ENCODE results near the gene PSMB1. TPM values are rescaled to one million over a fixed set of nuclear protein-coding genes. Genes with fewer than 3 reads are reported as not detected.
"Not testable (repeated sequence)": the region's sequence is repeated elsewhere in the genome, so short reads cannot be mapped to it uniquely, and the experiment has no call there.

The PSMB1 gene
- total RNA-seq, 2 experiments from 2014 or later = 240 to 247 TPM

- intact Hi-C loops (cut with micrococcal nuclease) = loop anchor here (10.0 kb wide), 1 partner anchor 77 kb away; no protein-coding TSS in a partner anchor
- H3K27ac Mint-ChIP-seq = no peak overlapping the region
- peaks cover 15% of the 10 kb centered on the region for H3K27me3 Mint-ChIP-seq
- CTCF ChIA-PET = no interaction called here
- H3K4me3 Mint-ChIP-seq = no peak overlapping the region
- POLR2A ChIA-PET = no interaction called here
- H3K9me3 Mint-ChIP-seq = no peaks in the 10 kb centered on the region
- no peaks in the 10 kb centered on the region for H3K4me1 Mint-ChIP-seq (ENCODE audit: low read depth)
- no peak for DNase-seq
- no peaks in the 10 kb centered on the region for H3K36me3 Mint-ChIP-seq
Observed at GRCh38 chr6:170512249-170512648, 40.9 kb downstream of the PSMB1 start.

GRCh38 chr6:170510631-170511030 lies 42.5 kb downstream of the PSMB1 start:
- intact Hi-C loops (cut with micrococcal nuclease) = loop anchor here (10.0 kb wide), 1 partner anchor 76 kb away; no protein-coding TSS in a partner anchor
- Mint-ChIP-seq H3K27ac (no peak overlapping the region), H3K36me3 (no peaks in the 10 kb centered on the region), H3K4me3 (no peak overlapping the region), H3K27me3 (peaks cover 21% of the 10 kb centered on the region), H3K9me3 (no peaks in the 10 kb centered on the region), H3K4me1 (ENCODE audit: low read depth) (no peaks in the 10 kb centered on the region)
- no peak for DNase-seq
- POLR2A ChIA-PET = no interaction called here
- CTCF ChIA-PET = no interaction called here

- Mint-ChIP-seq H3K27me3 (peaks cover 21% of the 10 kb centered on the region), H3K27ac (no peak overlapping the region), H3K36me3 (no peaks in the 10 kb centered on the region), H3K9me3 (no peaks in the 10 kb centered on the region), H3K4me1 (ENCODE audit: low read depth) (no peaks in the 10 kb centered on the region), H3K4me3 (no peak overlapping the region)
- no peak for DNase-seq
- POLR2A ChIA-PET = no interaction called here
- CTCF ChIA-PET = interaction anchor here (1.3 kb wide), 1 partner anchor 8 kb away, joined by 3 read pairs; no protein-coding TSS in a partner anchor
- intact Hi-C loops (cut with micrococcal nuclease) = loop anchor here (10.0 kb wide), 1 partner anchor 75 kb away; no protein-coding TSS in a partner anchor
Observed at GRCh38 chr6:170509723-170510018, 43.4 kb downstream of the PSMB1 start.

GRCh38 chr6:170508892-170509722 lies 44.0 kb downstream of the PSMB1 start:
- CTCF ChIA-PET = interaction anchor here (1.3 kb wide), 1 partner anchor 9 kb away, joined by 3 read pairs; no protein-coding TSS in a partner anchor

GRCh38 chr6:170508275-170508674 lies 44.8 kb downstream of the PSMB1 start:
- H3K36me3 Mint-ChIP-seq; intact Hi-C loops (cut with micrococcal nuclease); DNase-seq; POLR2A ChIA-PET; H3K9me3 Mint-ChIP-seq; H3K4me1 Mint-ChIP-seq (ENCODE audit: low read depth); CTCF ChIA-PET; H3K27ac Mint-ChIP-seq; H3K4me3 Mint-ChIP-seq: not testable (repeated sequence)
- H3K27me3 Mint-ChIP-seq = peaks cover 28% of the 10 kb centered on the region

More at GRCh38 chr6:170508892-170509722, 44.0 kb downstream of the PSMB1 start:
- POLR2A ChIA-PET; H3K9me3 Mint-ChIP-seq; H3K27ac Mint-ChIP-seq; intact Hi-C loops (cut with micrococcal nuclease); H3K4me1 Mint-ChIP-seq (ENCODE audit: low read depth); H3K4me3 Mint-ChIP-seq; DNase-seq; H3K36me3 Mint-ChIP-seq: not testable (repeated sequence)
- H3K27me3 Mint-ChIP-seq = peaks cover 21% of the 10 kb centered on the region

- H3K36me3 Mint-ChIP-seq; H3K4me1 Mint-ChIP-seq (ENCODE audit: low read depth); CTCF ChIA-PET; H3K4me3 Mint-ChIP-seq; POLR2A ChIA-PET; H3K27ac Mint-ChIP-seq; H3K9me3 Mint-ChIP-seq; DNase-seq; intact Hi-C loops (cut with micrococcal nuclease): not testable (repeated sequence)
- peaks cover 33% of the 10 kb centered on the region for H3K27me3 Mint-ChIP-seq
Observed at GRCh38 chr6:170507728-170508127, 45.4 kb downstream of the PSMB1 start.

GRCh38 chr6:170506446-170506845 lies 46.7 kb downstream of the PSMB1 start:
- Mint-ChIP-seq H3K9me3 (peaks cover 8% of the 10 kb centered on the region), H3K4me1 (ENCODE audit: low read depth) (no peaks in the 10 kb centered on the region), H3K27ac (no peak overlapping the region), H3K27me3 (peaks cover 41% of the 10 kb centered on the region), H3K36me3 (no peaks in the 10 kb centered on the region), H3K4me3 (no peak overlapping the region)
- intact Hi-C loops (cut with micrococcal nuclease) = no loop called here
- POLR2A ChIA-PET = no interaction called here
- CTCF ChIA-PET = no interaction called here
- no peak for DNase-seq

- ChIA-PET POLR2A (no interaction called here), CTCF (no interaction called here)
- H3K9me3 Mint-ChIP-seq = peaks cover 15% of the 10 kb centered on the region
- H3K27me3 Mint-ChIP-seq = peaks cover 45% of the 10 kb centered on the region
- no peaks in the 10 kb centered on the region for H3K4me1 Mint-ChIP-seq (ENCODE audit: low read depth)
- no peak overlapping the region for H3K4me3 Mint-ChIP-seq
- intact Hi-C loops (cut with micrococcal nuclease) = no loop called here
- no peak for DNase-seq
- no peak overlapping the region for H3K27ac Mint-ChIP-seq
- H3K36me3 Mint-ChIP-seq = peaks cover 3% of the 10 kb centered on the region
Observed at GRCh38 chr6:170505306-170505705, 47.8 kb downstream of the PSMB1 start.

GRCh38 chr6:170504479-170504878 lies 48.6 kb downstream of the PSMB1 start:
- H3K27ac Mint-ChIP-seq = no peak overlapping the region
- ChIA-PET CTCF (no interaction called here), POLR2A (no interaction called here)
- intact Hi-C loops (cut with micrococcal nuclease) = no loop called here
- peaks cover 44% of the 10 kb centered on the region for H3K27me3 Mint-ChIP-seq
- DNase-seq = no peak
- peaks cover 15% of the 10 kb centered on the region for H3K9me3 Mint-ChIP-seq
- H3K36me3 Mint-ChIP-seq = peaks cover 3% of the 10 kb centered on the region
- no peaks in the 10 kb centered on the region for H3K4me1 Mint-ChIP-seq (ENCODE audit: low read depth)
- H3K4me3 Mint-ChIP-seq = no peak overlapping the region

- no peak for DNase-seq
- ChIA-PET CTCF (no interaction called here), POLR2A (no interaction called here)
- Mint-ChIP-seq H3K9me3 (peaks cover 15% of the 10 kb centered on the region), H3K27me3 (peaks cover 51% of the 10 kb centered on the region), H3K4me1 (ENCODE audit: low read depth) (no peaks in the 10 kb centered on the region), H3K36me3 (peaks cover 3% of the 10 kb centered on the region), H3K4me3 (no peak overlapping the region), H3K27ac (no peak overlapping the region)
- intact Hi-C loops (cut with micrococcal nuclease) = no loop called here
Observed at GRCh38 chr6:170503414-170503761, 49.7 kb downstream of the PSMB1 start.

GRCh38 chr6:170502733-170503413 lies 50.2 kb downstream of the PSMB1 start:
- H3K27ac Mint-ChIP-seq; H3K36me3 Mint-ChIP-seq; H3K4me3 Mint-ChIP-seq; POLR2A ChIA-PET; DNase-seq; H3K4me1 Mint-ChIP-seq (ENCODE audit: low read depth); CTCF ChIA-PET; intact Hi-C loops (cut with micrococcal nuclease): not testable (repeated sequence)
- peaks cover 15% of the 10 kb centered on the region for H3K9me3 Mint-ChIP-seq
- H3K27me3 Mint-ChIP-seq = peaks cover 51% of the 10 kb centered on the region

- H3K36me3 Mint-ChIP-seq; intact Hi-C loops (cut with micrococcal nuclease); H3K4me3 Mint-ChIP-seq; POLR2A ChIA-PET; H3K27ac Mint-ChIP-seq; CTCF ChIA-PET; DNase-seq; H3K4me1 Mint-ChIP-seq (ENCODE audit: low read depth): not testable (repeated sequence)
- peaks cover 15% of the 10 kb centered on the region for H3K9me3 Mint-ChIP-seq
- peaks cover 54% of the 10 kb centered on the region for H3K27me3 Mint-ChIP-seq
Observed at GRCh38 chr6:170502268-170502667, 50.8 kb downstream of the PSMB1 start.
